AG04450 (cell line): Measurements from ENCODE around the gene ATAD3C. TPM values are rescaled to one million over a fixed set of nuclear protein-coding genes. Genes with fewer than 3 reads are reported as not detected.
"Not testable (repeated sequence)": the region's sequence is repeated elsewhere in the genome, so short reads cannot be mapped to it uniquely, and the experiment has no call there.

Experiments
- CTCF ChIA-PET: fragments of 300-600, 350-600 bp; formaldehyde crosslinking; extraction: SDS; loops from one replicate; lab custom pipeline; 2022; ENCODE audit warnings: antibody characterized with exemption, inconsistent platforms; lab: Charles Lee
- POLR2A ChIA-PET: fragments of 350-600 bp; formaldehyde crosslinking; extraction: SDS; loops from one replicate; lab custom pipeline; 2021; ENCODE audit warnings: antibody characterized with exemption, inconsistent platforms; lab: Yijun Ruan, JAX
- DNase-seq: peaks from one replicate; pipeline ENCODE4 v3.0.0-alpha.2; 2011; ENCODE audit warnings: low read depth, low spot score
- H3K27ac ChIP-seq: one replicate; pipeline ENCODE4 v1.5.1; 2012; ENCODE audit warnings: low read depth, low read length, control low read depth
- H3K27me3 ChIP-seq: one replicate; pipeline ENCODE4 v1.6.0; 2012; ENCODE audit warnings: low read length; ENCODE audit not compliant: control insufficient read depth, insufficient read depth
- H3K4me3 ChIP-seq: 2 replicates; pipeline ENCODE4 v1.5.1; 2011; ENCODE audit warnings: mild to moderate bottlenecking, low read depth, low read length, control low read depth
- H3K9me3 ChIP-seq: 2 replicates; pipeline ENCODE4 v1.5.1; 2012; ENCODE audit warnings: low read length; ENCODE audit not compliant: control insufficient read depth, insufficient read depth
- polyA plus RNA-seq: library from polyadenylated mRNA; depleted of rRNA; stranded (reverse); fragments of >200 nt; gene quantifications from 2 replicates; pipeline ENCODE4 v1.2.3, GENCODE V29; 2011
- TF ChIP-seq, protein P1 (sequence below): IDR thresholded peaks from 2 replicates; pipeline ENCODE4 v1.5.1; 2011; ENCODE audit warnings: low read depth, low read length, control low read depth, inconsistent platforms

ATAD3C gene
- polyA plus RNA-seq, 1 experiment, result not detected

DNA sequence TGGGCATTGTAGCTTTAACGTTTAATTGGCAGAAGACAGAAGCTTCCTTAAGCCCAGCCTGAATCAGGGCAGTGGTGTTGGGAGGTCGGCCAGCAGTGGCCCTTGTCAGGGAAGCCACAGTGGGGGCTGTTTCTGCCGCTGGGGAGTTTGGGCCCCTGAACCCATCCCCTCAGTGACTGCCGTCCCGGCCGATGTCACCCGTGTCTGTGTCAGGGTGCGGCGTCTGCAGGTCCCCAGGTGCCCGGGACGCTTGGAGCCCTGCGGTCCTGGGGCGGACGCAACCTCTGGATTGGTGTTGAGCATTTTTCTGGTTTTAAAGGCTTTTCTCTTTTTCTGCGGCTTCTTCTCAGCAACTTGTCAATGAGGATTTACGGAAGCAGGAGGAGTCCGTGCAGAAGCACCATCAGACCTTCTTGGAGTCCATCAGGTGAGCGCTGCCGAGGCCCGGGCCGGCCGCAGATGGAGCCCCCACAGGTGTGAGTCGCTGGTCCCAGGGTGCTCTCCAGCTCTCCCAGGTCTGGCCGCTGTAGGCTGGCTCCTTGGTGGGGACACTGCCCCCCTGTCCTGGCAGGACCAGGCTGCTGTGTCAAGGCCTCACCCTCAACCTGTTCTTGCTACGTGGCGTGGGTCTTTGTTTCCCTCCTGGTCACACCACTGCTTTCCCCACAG lies 2.3 kb downstream of the ATAD3C start:
- Histone ChIP-seq H3K27me3 (no peaks in the 10 kb centered on the region), H3K4me3 (no peak overlapping the region), H3K9me3 (no peaks in the 10 kb centered on the region; the same call in 1 of the 2 replicates), H3K27ac (no peak overlapping the region)
- ChIA-PET CTCF (no interaction called here), POLR2A (interaction anchor here (1.2 kb wide), 1 partner anchor 77 kb away, joined by 4 read pairs; the partner anchor contains the start of gene AURKAIP1)
- no peak for DNase-seq
- TF ChIP-seq, protein P1, sequence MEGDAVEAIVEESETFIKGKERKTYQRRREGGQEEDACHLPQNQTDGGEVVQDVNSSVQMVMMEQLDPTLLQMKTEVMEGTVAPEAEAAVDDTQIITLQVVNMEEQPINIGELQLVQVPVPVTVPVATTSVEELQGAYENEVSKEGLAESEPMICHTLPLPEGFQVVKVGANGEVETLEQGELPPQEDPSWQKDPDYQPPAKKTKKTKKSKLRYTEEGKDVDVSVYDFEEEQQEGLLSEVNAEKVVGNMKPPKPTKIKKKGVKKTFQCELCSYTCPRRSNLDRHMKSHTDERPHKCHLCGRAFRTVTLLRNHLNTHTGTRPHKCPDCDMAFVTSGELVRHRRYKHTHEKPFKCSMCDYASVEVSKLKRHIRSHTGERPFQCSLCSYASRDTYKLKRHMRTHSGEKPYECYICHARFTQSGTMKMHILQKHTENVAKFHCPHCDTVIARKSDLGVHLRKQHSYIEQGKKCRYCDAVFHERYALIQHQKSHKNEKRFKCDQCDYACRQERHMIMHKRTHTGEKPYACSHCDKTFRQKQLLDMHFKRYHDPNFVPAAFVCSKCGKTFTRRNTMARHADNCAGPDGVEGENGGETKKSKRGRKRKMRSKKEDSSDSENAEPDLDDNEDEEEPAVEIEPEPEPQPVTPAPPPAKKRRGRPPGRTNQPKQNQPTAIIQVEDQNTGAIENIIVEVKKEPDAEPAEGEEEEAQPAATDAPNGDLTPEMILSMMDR, result no peak

DNA sequence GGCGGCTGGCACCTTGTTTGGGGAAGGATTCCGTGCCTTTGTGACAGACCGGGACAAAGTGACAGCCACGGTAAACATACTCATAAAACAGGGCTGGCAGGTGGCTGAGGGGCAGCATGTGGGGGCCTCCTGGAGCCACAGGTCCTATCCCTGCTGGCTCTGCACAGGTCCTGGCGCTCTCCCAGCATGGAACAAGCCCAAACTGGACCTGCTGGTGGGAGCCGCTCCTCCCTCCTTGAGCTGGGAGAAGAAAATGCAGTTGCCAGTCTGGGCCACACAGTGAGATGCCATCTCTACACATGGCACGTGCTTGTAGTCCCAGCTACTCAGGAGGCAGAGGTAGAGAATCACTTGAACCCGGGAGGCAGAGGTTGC lies 2.9 kb downstream of the ATAD3C start:
- CTCF ChIA-PET, POLR2A ChIA-PET, H3K27ac ChIP-seq, H3K4me3 ChIP-seq, DNase-seq, H3K27me3 ChIP-seq, H3K9me3 ChIP-seq: not testable (repeated sequence)

DNA sequence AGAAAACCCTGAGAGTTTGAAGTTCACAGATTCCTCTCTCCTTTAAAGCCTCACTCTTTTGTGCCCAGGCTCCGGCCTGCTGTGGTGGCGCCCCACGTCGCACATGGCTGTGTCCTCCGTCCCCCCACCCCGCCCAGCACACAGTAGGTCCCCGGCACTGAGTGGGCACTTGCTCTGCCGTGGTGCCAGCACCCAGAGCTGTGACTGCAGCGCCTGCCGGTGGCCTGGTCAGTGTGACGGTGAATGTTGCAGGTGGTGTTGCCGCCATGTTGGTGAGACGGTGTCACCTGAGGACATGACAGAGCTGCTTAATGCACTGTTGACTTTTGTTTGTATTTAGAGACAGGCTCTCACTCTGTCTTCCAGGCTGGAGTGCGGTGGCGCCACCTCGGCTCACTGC lies 3.4 kb downstream of the ATAD3C start:
- TF ChIP-seq, protein P1, result no peak
- DNase-seq, result no peak
- Histone ChIP-seq H3K9me3 (no peaks in the 10 kb centered on the region; the same call in 1 of the 2 replicates), H3K27me3 (no peaks in the 10 kb centered on the region), H3K4me3 (no peak overlapping the region), H3K27ac (no peak overlapping the region)
- ChIA-PET POLR2A (no interaction called here), CTCF (no interaction called here)

DNA sequence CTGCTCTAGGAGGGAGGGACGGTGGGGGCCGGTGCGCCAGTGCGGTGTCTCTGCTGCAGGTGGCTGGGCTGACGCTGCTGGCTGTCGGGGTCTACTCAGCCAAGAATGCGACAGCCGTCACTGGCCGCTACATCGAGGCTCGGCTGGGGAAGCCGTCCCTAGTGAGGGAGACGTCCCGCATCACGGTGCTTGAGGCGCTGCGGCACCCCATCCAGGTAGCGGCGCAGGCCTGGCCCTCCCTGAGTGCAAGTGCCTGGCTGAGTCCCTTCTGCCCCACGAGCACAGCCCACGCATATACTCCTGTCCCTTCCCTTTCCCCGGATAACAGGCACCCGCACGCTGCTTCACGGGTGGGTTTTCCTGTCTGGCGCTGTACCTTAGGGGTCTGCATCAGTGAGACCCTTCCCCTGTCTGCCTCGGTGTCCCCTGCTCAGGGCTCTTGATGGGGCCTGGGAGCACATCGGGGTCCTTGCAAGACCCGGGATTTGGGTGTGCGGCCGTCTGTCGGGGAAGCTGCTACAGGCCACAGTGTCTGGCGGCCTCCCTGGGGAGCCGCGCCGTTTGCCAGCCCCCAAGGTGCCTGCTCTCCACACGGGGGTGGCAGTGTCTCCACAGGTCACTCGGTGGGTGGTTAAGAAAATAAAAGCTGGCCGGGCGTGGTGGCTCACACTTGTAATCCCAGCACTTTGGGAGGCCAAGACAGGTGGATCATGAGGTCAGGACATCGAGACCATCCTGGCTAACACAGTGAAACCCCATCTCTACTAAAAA lies 5.0 kb downstream of the ATAD3C start:
- H3K4me3 ChIP-seq, H3K9me3 ChIP-seq, POLR2A ChIA-PET, DNase-seq, CTCF ChIA-PET, H3K27ac ChIP-seq, H3K27me3 ChIP-seq: not testable (repeated sequence)

DNA sequence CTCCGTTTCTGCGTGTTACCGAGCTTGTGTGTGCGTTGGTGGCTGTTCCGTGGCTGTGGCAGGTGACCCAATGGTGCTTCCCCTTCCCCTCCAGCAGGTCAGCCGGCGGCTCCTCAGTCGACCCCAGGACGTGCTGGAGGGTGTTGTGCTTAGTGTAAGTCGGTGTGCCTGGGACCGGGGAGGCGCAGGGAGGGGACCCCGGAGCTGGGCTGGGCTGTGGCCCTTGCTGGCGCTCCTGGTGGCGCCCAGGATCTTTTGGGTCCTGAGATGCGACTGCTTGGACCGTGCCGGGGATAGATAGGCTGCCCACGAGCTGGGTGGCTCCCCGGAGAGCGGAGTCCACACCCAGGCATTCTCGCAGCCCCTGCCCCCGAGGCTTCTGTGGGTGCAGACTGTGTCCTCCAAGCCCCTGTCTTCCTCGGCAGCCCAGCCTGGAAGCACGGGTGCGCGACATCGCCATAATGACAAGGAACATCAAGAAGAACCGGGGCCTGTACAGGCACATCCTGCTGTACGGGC lies 5.9 kb downstream of the ATAD3C start:
- TF ChIP-seq, protein P1, result no peak
- POLR2A ChIA-PET, result no interaction called here
- no peak overlapping the region for H3K27ac ChIP-seq
- H3K27me3 ChIP-seq, result no peaks in the 10 kb centered on the region
- H3K9me3 ChIP-seq, result no peaks in the 10 kb centered on the region; the same call in 1 of the 2 replicates
- CTCF ChIA-PET, result no interaction called here
- no peak for DNase-seq
- H3K4me3 ChIP-seq, result no peak overlapping the region

DNA sequence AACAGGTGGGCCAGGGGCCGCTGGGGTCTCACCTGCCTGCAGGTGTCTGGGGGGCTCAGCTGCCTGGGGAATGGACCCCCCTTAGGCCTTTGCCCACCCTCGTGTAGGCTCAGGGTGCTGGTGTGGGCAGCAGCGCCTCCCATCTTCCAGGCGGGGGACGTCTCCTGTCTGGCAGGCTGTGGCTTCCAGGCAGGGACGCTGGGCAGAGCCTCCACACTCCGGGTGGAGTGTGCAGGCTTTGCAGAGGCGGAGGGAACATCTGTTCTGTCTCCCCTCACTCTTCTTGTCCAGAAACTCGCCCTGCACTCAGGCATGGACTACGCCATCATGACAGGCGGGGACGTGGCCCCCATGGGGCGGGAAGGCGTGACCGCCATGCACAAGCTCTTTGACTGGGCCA lies 6.4 kb downstream of the ATAD3C start:
- DNase-seq, H3K9me3 ChIP-seq, POLR2A ChIA-PET, H3K4me3 ChIP-seq, H3K27me3 ChIP-seq, CTCF ChIA-PET, H3K27ac ChIP-seq: not testable (repeated sequence)

DNA sequence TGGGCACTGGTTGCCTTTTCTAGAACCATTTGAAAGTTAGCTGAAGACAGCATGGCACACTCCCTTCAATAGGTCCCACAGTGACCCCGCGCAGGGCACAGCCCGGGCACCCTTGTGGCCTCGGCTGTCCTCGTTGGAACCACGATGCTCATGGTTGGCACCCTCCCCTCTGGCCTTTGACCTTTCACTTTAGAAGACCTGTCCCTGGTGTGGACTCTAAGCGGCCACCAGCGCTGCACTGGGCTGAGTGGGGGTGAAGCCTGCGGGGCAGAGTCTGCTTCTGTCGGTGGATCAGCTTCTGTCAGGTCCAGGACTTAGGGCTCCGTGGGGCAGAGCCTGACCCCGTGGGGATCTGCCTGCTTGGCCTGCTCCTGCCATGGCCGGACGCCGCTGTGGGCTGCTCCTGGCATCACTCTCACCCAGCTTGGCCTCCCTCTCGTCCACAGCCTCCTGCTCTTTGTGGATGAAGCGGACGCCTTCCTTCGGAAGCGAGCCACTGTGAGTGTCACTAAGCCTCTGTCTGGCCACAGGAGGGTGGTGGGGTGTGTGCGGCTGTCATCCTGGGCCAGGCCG lies 7.3 kb downstream of the ATAD3C start:
- H3K4me3 ChIP-seq, CTCF ChIA-PET, H3K27me3 ChIP-seq, POLR2A ChIA-PET, DNase-seq, H3K9me3 ChIP-seq, H3K27ac ChIP-seq: not testable (repeated sequence)

DNA sequence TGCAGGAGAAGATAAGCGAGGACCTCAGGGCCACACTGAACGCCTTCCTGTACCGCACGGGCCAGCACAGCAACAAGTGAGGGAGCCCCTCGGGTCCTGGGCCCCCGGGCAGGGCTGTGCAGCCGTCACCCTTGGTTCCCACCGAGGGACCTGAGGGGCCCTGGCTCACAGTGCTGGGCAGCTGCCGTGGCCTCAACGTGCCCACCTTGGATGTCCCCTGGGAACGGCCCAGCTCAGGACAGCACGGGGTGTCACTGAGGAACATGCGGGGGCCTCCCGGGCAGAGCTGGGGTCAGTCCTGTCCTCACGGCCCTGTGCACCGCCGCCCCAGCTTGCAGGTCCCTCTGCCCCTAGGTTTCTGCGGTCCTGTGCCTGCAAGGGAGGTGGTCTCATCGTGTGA lies 9.7 kb downstream of the ATAD3C start:
- H3K27ac ChIP-seq, DNase-seq, POLR2A ChIA-PET, CTCF ChIA-PET, H3K27me3 ChIP-seq, H3K9me3 ChIP-seq, H3K4me3 ChIP-seq: not testable (repeated sequence)

DNA sequence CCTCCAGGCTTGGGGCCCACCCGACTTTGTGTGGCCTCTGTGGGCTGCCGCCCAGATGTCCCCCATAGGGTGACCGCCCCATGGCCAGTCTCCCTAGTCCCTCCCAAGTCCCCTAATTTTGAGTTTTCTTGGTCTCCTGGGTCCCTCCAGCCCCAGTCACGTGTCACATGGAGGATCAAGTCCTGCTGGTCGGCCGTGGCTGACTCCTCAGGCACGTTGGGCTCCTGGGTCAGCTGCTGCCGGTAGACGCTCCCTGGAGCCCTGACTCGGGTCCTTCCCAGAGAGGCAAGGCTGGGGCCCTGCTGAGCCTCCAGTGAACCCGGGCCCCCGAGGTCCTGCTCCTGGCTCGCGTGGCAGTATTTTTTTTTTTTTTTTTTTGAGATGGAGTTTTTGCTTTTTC lies 10.2 kb downstream of the ATAD3C start:
- CTCF ChIA-PET, DNase-seq, H3K4me3 ChIP-seq, POLR2A ChIA-PET, H3K9me3 ChIP-seq, H3K27ac ChIP-seq, H3K27me3 ChIP-seq: not testable (repeated sequence)
